Mucosa of descending colon (tissue), 3 donors: ENCODE data around the gene CFAP126. TPM values are rescaled to one million over a fixed set of nuclear protein-coding genes. Genes with fewer than 3 reads are reported as not detected.
"Not testable (repeated sequence)": the region's sequence is repeated elsewhere in the genome, so short reads cannot be mapped to it uniquely, and the experiment has no call there.

Experiments
- ATAC-seq: fragments of 200-7000 bp; cut with Tn5 transposase; one replicate; pipeline ENCODE4 v1.9.1; 2020; ENCODE audit warnings: mild to moderate bottlenecking, moderate library complexity
- DNase-seq, 3 donors: peaks; one replicate each; pipeline ENCODE4 v3.0.0-alpha.2; 2020
- H3K36me3 ChIP-seq: fragments of 200-600 bp; one replicate; pipeline ENCODE4 v1.8.0; 2021; ENCODE audit warnings: low read depth, mild to moderate bottlenecking
- H3K4me1 ChIP-seq: fragments of 200-600 bp; one replicate; pipeline ENCODE4 v1.8.0; 2021; ENCODE audit warnings: low read depth, mild to moderate bottlenecking
- H3K4me3 ChIP-seq: fragments of 200-600 bp; one replicate; pipeline ENCODE4 v1.8.0; 2021; ENCODE audit warnings: mild to moderate bottlenecking
- H3K9me3 ChIP-seq: fragments of 200-600 bp; one replicate; pipeline ENCODE4 v1.8.0; 2021; ENCODE audit warnings: mild to moderate bottlenecking
- CTCF ChIP-seq: fragments of 200-600 bp; IDR thresholded peaks from one replicate; pipeline ENCODE4 v1.8.0; 2022; ENCODE audit warnings: antibody characterized with exemption, mild to moderate bottlenecking
- intact Hi-C, 2 donors: fragments of 100-400 bp; cut with DNase I in 1 of 2; cut with micrococcal nuclease in 1 of 2; formaldehyde crosslinking; loops; one replicate each; pipeline versions ENCODE4 v1.11.0 to v1.11.1; 2022; cut with DNase I, micrococcal nuclease
- total RNA-seq, 3 donors: library from RNA; stranded (reverse); fragmentation: NEBNext Ultra II Directional in 2 of 3; extraction: Animal tissue kit (Norgen Biotek cat#: 25700) in 2 of 3; gene quantifications; one replicate each; pipeline versions ENCODE4 v1.2.1 to v1.2.4, GENCODE V29; 2021 to 2023
- donor health status: DM: no; HTN: no; CAD: no; lungs with moderate emphysema.
- donor health status: DM: no; HTN: no; CAD: no.
- donor health status: DM: no; HTN: yes; CAD: no.

Gene CFAP126
- total RNA-seq, 3 donors from 2014 or later: not detected

DNA sequence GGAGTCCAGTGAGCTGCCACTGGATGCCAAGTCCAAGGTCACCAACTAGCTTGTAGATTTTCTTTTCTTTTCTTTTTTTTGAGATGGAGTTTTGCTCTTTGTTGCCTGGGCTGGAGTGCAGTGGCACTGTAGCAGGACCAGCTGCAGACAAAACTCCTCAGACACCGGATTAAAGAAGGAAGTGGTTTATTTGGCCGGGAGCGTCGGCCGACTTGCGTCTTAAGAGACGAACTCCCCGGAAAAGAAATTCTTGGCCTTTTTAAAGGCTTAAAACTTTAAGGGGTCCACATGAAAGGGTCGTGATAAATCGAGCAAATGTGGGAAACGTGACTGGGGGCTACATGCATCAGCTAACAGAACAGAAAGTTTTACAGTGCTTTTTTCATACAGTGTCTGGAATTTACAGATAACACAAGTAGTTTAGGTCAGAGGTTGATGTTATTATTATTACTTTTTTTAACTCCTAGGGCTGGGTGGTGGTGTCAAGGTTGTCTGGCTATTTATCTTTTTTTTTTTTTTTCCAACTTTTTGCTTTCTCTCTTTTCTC, 36.4 kb upstream of the CFAP126 start:
- no peak for TF ChIP-seq CTCF
- Histone ChIP-seq H3K4me3 (no peak overlapping the region), H3K9me3 (no peaks in the 10 kb centered on the region), H3K36me3 (no peaks in the 10 kb centered on the region), H3K4me1 (peaks cover 10% of the 10 kb centered on the region)
- no peak for ATAC-seq
- intact Hi-C loops: no loop called here
- DNase-seq: no peak

- no peaks in the 10 kb centered on the region for H3K9me3 ChIP-seq
- no peak for ATAC-seq
- intact Hi-C loops: no loop called here
- H3K36me3 ChIP-seq: no peaks in the 10 kb centered on the region
- no peak for DNase-seq
- H3K4me3 ChIP-seq: no peak overlapping the region
- peaks cover 18% of the 10 kb centered on the region for H3K4me1 ChIP-seq
- TF ChIP-seq CTCF: no peak
These were observed 34.8 kb upstream of the CFAP126 start for GRCh38 chr1:161402446-161402845.

DNA sequence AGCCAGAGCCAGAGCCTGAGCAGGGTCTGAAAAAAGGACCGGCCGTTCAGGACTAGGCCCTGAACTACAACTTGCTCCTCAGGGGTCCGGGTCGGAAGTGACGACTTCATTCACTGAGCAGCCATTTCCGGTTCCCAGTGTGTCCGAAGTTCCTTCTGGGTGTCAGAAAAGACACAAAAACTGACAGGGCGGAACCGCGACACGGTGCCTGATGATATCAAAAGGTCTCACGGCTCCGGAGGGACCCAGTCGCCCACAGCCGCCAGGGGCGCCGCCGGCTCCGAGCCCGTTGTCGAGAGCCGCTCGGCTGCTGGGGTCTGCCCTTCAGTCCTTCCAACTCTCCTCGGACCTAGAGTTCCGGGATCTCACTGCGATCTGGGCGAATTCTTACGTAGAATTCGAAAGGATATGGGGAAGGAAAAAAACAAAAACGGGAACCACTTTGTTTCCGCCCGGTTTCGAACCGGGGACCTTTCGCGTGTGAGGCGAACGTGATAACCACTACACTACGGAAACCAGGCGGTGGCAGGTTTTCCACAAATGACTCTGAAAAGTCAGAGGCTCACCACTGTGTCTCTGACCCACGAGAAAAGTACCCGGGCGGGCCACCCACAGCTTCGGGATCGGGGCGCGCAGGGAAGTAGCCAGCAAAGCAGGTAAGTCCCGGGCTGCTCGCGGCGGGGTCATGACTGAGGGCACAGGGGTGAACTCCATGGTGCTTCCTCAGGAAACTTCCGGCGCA, 31.8 kb upstream of the CFAP126 start:
- Histone ChIP-seq H3K4me3 (peak overlapping the region; percentile 33), H3K36me3 (no peaks in the 10 kb centered on the region), H3K9me3 (no peaks in the 10 kb centered on the region), H3K4me1 (peaks cover 18% of the 10 kb centered on the region)
- DNase-seq (peak; percentile 93 to 94 (median 93)), ATAC-seq (peak; percentile 87)
- intact Hi-C loops: no loop called here
- peak; percentile 19 for TF ChIP-seq CTCF

GRCh38 chr1:161398900-161399256, 31.2 kb upstream of the CFAP126 start:
- no peaks in the 10 kb centered on the region for H3K36me3 ChIP-seq
- intact Hi-C loops: no loop called here
- TF ChIP-seq CTCF: no peak
- DNase-seq (no peak), ATAC-seq (peak; percentile 39)
- peak overlapping the region; percentile 33 for H3K4me3 ChIP-seq
- H3K9me3 ChIP-seq: no peaks in the 10 kb centered on the region
- H3K4me1 ChIP-seq: peaks cover 18% of the 10 kb centered on the region

- H3K4me3 ChIP-seq, H3K36me3 ChIP-seq, DNase-seq, H3K9me3 ChIP-seq, intact Hi-C loops, ATAC-seq: not testable (repeated sequence)
- peaks cover 18% of the 10 kb centered on the region for H3K4me1 ChIP-seq
These were observed 29.4 kb upstream of the CFAP126 start for GRCh38 chr1:161397038-161397437.

DNA sequence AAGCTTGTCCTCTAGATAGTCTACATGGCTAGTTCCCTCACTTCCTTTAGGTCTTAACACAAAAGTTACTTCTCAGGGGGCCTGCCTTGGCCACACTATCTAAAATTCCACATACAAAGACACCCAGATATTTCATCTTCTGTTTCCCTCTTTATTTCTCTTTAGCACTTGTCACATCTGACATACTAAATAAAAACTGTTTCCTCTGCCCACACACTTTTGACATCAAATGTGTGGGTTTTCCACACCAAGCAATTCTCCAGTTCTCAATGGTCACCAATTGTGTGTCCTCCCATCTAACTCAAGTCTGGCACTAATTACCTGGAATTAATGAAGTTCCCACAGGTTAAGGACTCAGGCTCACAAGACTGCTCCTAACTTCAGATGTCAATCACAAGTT, 25.5 kb upstream of the CFAP126 start:
- no peak for TF ChIP-seq CTCF
- H3K4me3 ChIP-seq: no peak overlapping the region
- no peaks in the 10 kb centered on the region for H3K9me3 ChIP-seq
- ATAC-seq (no peak), DNase-seq (no peak)
- H3K4me1 ChIP-seq: peaks cover 2% of the 10 kb centered on the region
- H3K36me3 ChIP-seq: no peaks in the 10 kb centered on the region
- intact Hi-C loops: no loop called here
